ENCODE results near the gene DLK1. TPM values are rescaled to one million over a fixed set of nuclear protein-coding genes. Genes with fewer than 3 reads are reported as not detected.

The DLK1 gene
- polyA plus RNA-seq, 2 of the 4 experiments (the other 2 are of a cell fraction), result 0.06 TPM; not detected in 1

- CTCF ChIA-PET, result interaction anchor here (3.7 kb wide), 1 partner anchor 19 kb away, joined by 14 read pairs; no protein-coding TSS in a partner anchor
- POLR2A ChIA-PET, result no interaction called here
- H3K9me3 ChIP-seq, result no peaks in the 10 kb centered on the region
- H3K4me2 ChIP-seq, result no peak overlapping the region
- H3K4me3 ChIP-seq, result no peak overlapping the region
- no peaks in the 10 kb centered on the region for H3K4me1 ChIP-seq
- ATAC-seq, result no peak
- 40% methylated on average over 2 of the region's 2 CpGs for WGBS (ENCODE audit: missing lambda C conversion rate)
- no peak for DNase-seq (ENCODE audit: low read depth in 1 of 2, low spot score in 1 of 2)
- no peak for FAIRE-seq
- no peak overlapping the region for H3K27ac ChIP-seq
- TF ChIP-seq RAD21 (conservative IDR thresholded peaks at IDR 0.05 in 1 of 2, IDR thresholded peaks at IDR 0.05 in 1 of 2) (no peak), HDAC2 (IDR thresholded peaks at IDR 0.05) (no peak), CBX2 (IDR thresholded peaks at IDR 0.05; ENCODE audit: borderline replicate concordance, low read depth) (no peak), HES2 (IDR thresholded peaks at IDR 0.05) (no peak), PBX3 (IDR thresholded peaks at IDR 0.05) (no peak), PHF8 (IDR thresholded peaks at IDR 0.05; ENCODE audit: borderline replicate concordance, low read depth) (no peak)
Observed at GRCh38 chr14:100682749-100683148, 43.9 kb upstream of the DLK1 start.

GRCh38 chr14:100683578-100683977, 43.1 kb upstream of the DLK1 start:
- no peak overlapping the region for H3K27ac ChIP-seq
- TF ChIP-seq RARB (CRISPR knock-in tag; IDR thresholded peaks at IDR 0.05), result no peak
- TF ChIP-seq CHD4 (IDR thresholded peaks at IDR 0.05; ENCODE audit: borderline replicate concordance), result no peak
- TF ChIP-seq HDAC2 (IDR thresholded peaks at IDR 0.05), result no peak
- no peak for TF ChIP-seq REST (IDR thresholded peaks at IDR 0.05)
- TF ChIP-seq CBX8 (IDR thresholded peaks at IDR 0.05), result no peak
- TF ChIP-seq FOSL2 (IDR thresholded peaks at IDR 0.05), result no peak
- no peak for TF ChIP-seq FOSL2 (CRISPR knock-in tag; IDR thresholded peaks at IDR 0.05)
- no peak for TF ChIP-seq BHLHE40 (IDR thresholded peaks at IDR 0.05; ENCODE audit: low read depth, low read length)
- no peak for TF ChIP-seq FOSB (CRISPR knock-in tag; IDR thresholded peaks at IDR 0.05)
- TF ChIP-seq RAD21 (conservative IDR thresholded peaks at IDR 0.05 in 1 of 2, IDR thresholded peaks at IDR 0.05 in 1 of 2), result no peak
- no peak for TF ChIP-seq PHF8 (IDR thresholded peaks at IDR 0.05; ENCODE audit: borderline replicate concordance, low read depth)
- TF ChIP-seq, protein P1, sequence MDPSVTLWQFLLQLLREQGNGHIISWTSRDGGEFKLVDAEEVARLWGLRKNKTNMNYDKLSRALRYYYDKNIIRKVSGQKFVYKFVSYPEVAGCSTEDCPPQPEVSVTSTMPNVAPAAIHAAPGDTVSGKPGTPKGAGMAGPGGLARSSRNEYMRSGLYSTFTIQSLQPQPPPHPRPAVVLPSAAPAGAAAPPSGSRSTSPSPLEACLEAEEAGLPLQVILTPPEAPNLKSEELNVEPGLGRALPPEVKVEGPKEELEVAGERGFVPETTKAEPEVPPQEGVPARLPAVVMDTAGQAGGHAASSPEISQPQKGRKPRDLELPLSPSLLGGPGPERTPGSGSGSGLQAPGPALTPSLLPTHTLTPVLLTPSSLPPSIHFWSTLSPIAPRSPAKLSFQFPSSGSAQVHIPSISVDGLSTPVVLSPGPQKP (IDR thresholded peaks at IDR 0.05; ENCODE audit: low read depth, low read length), result no peak
- DNase-seq (ENCODE audit: low read depth in 1 of 2, low spot score in 1 of 2), result no peak
- peaks cover 6% of the 10 kb centered on the region for H3K4me1 ChIP-seq
- no peaks in the 10 kb centered on the region for H3K9me3 ChIP-seq
- no peak for ATAC-seq
- ChIA-PET CTCF (interaction anchor here (1.0 kb wide), 1 partner anchor 22 kb away, joined by 3 read pairs; no protein-coding TSS in a partner anchor), POLR2A (no interaction called here)
- H3K4me2 ChIP-seq, result no peak overlapping the region
- no peak for FAIRE-seq
- 72% methylated on average over 7 of the region's 7 CpGs for WGBS (ENCODE audit: missing lambda C conversion rate)
- H3K4me3 ChIP-seq, result no peak overlapping the region

DNA sequence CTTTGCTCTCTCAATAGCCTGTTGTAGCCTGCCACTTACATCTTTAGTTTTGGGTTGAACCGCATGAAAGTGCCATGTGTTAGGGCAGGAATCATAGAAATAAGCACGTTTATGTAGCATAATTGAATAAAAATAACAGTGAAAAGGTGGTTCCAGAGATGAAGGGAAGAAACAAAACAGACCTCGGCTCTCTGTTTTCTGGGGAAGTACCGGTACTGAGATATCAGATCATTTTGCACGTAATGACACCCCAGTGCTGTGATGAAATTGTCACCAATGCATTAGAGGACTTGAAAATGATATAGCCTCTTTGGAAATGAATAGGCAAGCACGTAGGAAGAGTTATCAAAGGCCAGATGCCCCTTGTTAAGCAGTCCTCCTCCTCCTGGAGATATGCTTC, 42.5 kb upstream of the DLK1 start:
- WGBS (ENCODE audit: missing lambda C conversion rate), result 60% methylated on average over 6 of the region's 6 CpGs
- no peak for ATAC-seq
- POLR2A ChIA-PET, result no interaction called here
- no peak for DNase-seq (ENCODE audit: low read depth in 1 of 2, low spot score in 1 of 2)
- CTCF ChIA-PET, result interaction anchor here (0.7 to 1.6 kb wide), 6 partner anchors 8 to 301 kb away, joined by 3 to 9 read pairs (median 3); no protein-coding TSS in a partner anchor
- H3K9me3 ChIP-seq, result no peaks in the 10 kb centered on the region
- no peak for FAIRE-seq
- peaks cover 12% of the 10 kb centered on the region for H3K4me1 ChIP-seq
- no peak overlapping the region for H3K4me2 ChIP-seq
- H3K4me3 ChIP-seq, result no peak overlapping the region
- TF ChIP-seq RFX5 (IDR thresholded peaks at IDR 0.05) (no peak), EP300 (IDR thresholded peaks at IDR 0.05) (no peak), JUN (IDR thresholded peaks at IDR 0.05) (no peak)
- TF ChIP-seq, protein P2, sequence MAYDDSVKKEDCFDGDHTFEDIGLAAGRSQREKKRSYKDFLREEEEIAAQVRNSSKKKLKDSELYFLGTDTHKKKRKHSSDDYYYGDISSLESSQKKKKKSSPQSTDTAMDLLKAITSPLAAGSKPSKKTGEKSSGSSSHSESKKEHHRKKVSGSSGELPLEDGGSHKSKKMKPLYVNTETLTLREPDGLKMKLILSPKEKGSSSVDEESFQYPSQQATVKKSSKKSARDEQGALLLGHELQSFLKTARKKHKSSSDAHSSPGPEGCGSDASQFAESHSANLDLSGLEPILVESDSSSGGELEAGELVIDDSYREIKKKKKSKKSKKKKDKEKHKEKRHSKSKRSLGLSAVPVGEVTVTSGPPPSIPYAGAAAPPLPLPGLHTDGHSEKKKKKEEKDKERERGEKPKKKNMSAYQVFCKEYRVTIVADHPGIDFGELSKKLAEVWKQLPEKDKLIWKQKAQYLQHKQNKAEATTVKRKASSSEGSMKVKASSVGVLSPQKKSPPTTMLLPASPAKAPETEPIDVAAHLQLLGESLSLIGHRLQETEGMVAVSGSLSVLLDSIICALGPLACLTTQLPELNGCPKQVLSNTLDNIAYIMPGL (CRISPR knock-in tag; IDR thresholded peaks at IDR 0.05; ENCODE audit: borderline replicate concordance), result no peak
- H3K27ac ChIP-seq, result no peak overlapping the region

Data from A549 (cell line).